Measurements from ENCODE around the gene CSNK1A1. TPM values are rescaled to one million over a fixed set of nuclear protein-coding genes. Genes with fewer than 3 reads are reported as not detected.

The CSNK1A1 gene
- total and polyA plus RNA-seq, 2 of the 4 experiments (the other 2 are of a cell fraction), result 140 to 419 TPM

- intact Hi-C loops (cut with micrococcal nuclease), result loop anchor here (5.0 kb wide), 1 partner anchor 73 kb away; no protein-coding TSS in a partner anchor
- CTCF ChIA-PET, result no interaction called here
- Histone ChIP-seq H2BK15ac (ENCODE audit: low read depth, low read length) (no peak overlapping the region), H3K18ac (ENCODE audit: low read depth, low read length) (no peak overlapping the region), H3K14ac (replicated peaks; ENCODE audit: low read depth, low read length) (no peak overlapping the region; the same call in 1 of the 2 replicates), H3K79me1 (ENCODE audit: low read depth in 1 of 2, low read length in 2 of 2) (peaks cover 5 to 31% of the 10 kb centered on the region in 2 experiments; a peak in 3 of 4 replicates), H3K27ac (ENCODE audit: insufficient read depth, low read length) (no peak overlapping the region), H2BK120ac (ENCODE audit: low read depth, low read length) (no peak overlapping the region), H3K9me1 (ENCODE audit: insufficient read depth, low read length) (no peaks in the 10 kb centered on the region; the same call in none of the 2 replicates), H3K23ac (ENCODE audit: low read depth, low read length) (no peak overlapping the region), H3K4me1 (ENCODE audit: control insufficient read depth, insufficient read depth, low read length) (peaks cover 25% of the 10 kb centered on the region), H3K4me2 (ENCODE audit: low read depth, low read length) (peak overlapping the region; percentile 16; the same call in 1 of the 2 replicates), H3K4me3 (ENCODE audit: insufficient read depth, low read depth, low read length) (no peak overlapping the region), H3K56ac (ENCODE audit: extremely low read depth, insufficient read depth, low read length) (no peak overlapping the region), H2AK5ac (ENCODE audit: low read depth, low read length) (no peak overlapping the region), H2AK9ac (replicated peaks; ENCODE audit: low read depth, low read length, poor library complexity) (no peak overlapping the region), H3K4ac (ENCODE audit: low read depth, low read length) (no peak overlapping the region), H4K20me1 (ENCODE audit: insufficient read depth, low read length) (peaks cover 11% of the 10 kb centered on the region), H4K5ac (ENCODE audit: low read depth, low read length) (no peak overlapping the region), H3K9me3 (ENCODE audit: control insufficient read depth, insufficient read depth, low read length) (no peaks in the 10 kb centered on the region), H2BK5ac (ENCODE audit: low read depth, low read length, poor library complexity, severe bottlenecking) (peak overlapping the region; percentile 80), H4K8ac (ENCODE audit: low read depth in 2 of 2, low read length in 2 of 2) (peak overlapping the region in 1 of 2 experiments; percentile 60; a peak in 2 of 4 replicates), H4K91ac (ENCODE audit: insufficient read depth, low read depth, low read length) (no peak overlapping the region), H2BK20ac (ENCODE audit: low read depth, low read length) (no peak overlapping the region), H3K27me3 (ENCODE audit: control insufficient read depth, insufficient read depth, low read length) (no peaks in the 10 kb centered on the region), H2AFZ (replicated peaks; ENCODE audit: low read length, poor library complexity) (no peak overlapping the region), H3K36me3 (ENCODE audit: control insufficient read depth, insufficient read depth, low read length) (peaks cover 3% of the 10 kb centered on the region), H3K9ac (ENCODE audit: low read depth, low read length) (no peak overlapping the region)
- WGBS, 2 experiments (ENCODE audit: extremely low coverage in 2 of 2, insufficient read length in 1 of 2), result 0% methylated on average over 2 of the region's 7 CpGs; no CpG with 5 or more reads in 1 of the 2 experiments
- no peak for TF ChIP-seq MAFK (IDR thresholded peaks at IDR 0.05; ENCODE audit: low read depth, low read length)
- TF ChIP-seq CEBPB (IDR thresholded peaks at IDR 0.05; ENCODE audit: low read depth, low read length), result peak; percentile 63; the same call in 1 of the 2 replicates
- BruUV-seq (replicated peaks), result no TSS peak
- dilution Hi-C loops (cut with HindIII; ENCODE audit: low sequenced_read_pairs, unreplicated experiment), result no loop called here
- DNase-seq, result peak; percentile 43
- no peak for ATAC-seq (ENCODE audit: low read depth)
- in situ Hi-C loops (cut with MboI; ENCODE audit: low sequenced_read_pairs), result loop anchor here (5.0 kb wide), 1 partner anchor 42 kb away; no protein-coding TSS in a partner anchor
- POLR2A ChIA-PET (ENCODE audit: unreplicated experiment), result no interaction called here
Measured at GRCh38 chr5:149489605-149490037, 61.6 kb downstream of the CSNK1A1 start.
